GM23338 (cell line): ENCODE data around the gene OR52E2. TPM values are rescaled to one million over a fixed set of nuclear protein-coding genes. Genes with fewer than 3 reads are reported as not detected.

Experiments used
- ATAC-seq: fragments of 200-7000 bp; cut with Tn5 transposase; 3 replicates; pipeline ENCODE4 v1.9.1; 2020
- DNase-seq: peaks from one replicate; pipeline ENCODE4 v3.0.0-alpha.2; 2015; ENCODE audit warnings: low spot score
- H2AFZ ChIP-seq: fragments of 200-600 bp; sonication (generic); 2 replicates; pipeline ENCODE4 v1.8.0; 2016; ENCODE audit warnings: antibody characterized with exemption, mild to moderate bottlenecking, moderate library complexity
- H3F3A ChIP-seq: fragments of 200-600 bp; sonication (generic); replicated peaks from 2 replicates; pipeline ENCODE4 v1.8.0; 2017; ENCODE audit warnings: antibody characterized with exemption, mixed run types, low read depth
- H3K27ac ChIP-seq: fragments of 200-600 bp; sonication (generic); 2 replicates; pipeline ENCODE4 v1.6.1; 2016; ENCODE audit warnings: low read depth
- H3K27me3 ChIP-seq: fragments of 200-600 bp; sonication (generic); 2 replicates; pipeline ENCODE4 v1.8.0; 2016; ENCODE audit warnings: mild to moderate bottlenecking, mixed run types, moderate library complexity; ENCODE audit not compliant: insufficient read depth
- H3K36me3 ChIP-seq: fragments of 200-600 bp; sonication (generic); 2 replicates; pipeline ENCODE4 v1.8.0; 2016; ENCODE audit warnings: mild to moderate bottlenecking; ENCODE audit not compliant: insufficient read depth
- H3K4me1 ChIP-seq: fragments of 200-600 bp; sonication (generic); 2 replicates; pipeline ENCODE4 v1.8.0; 2016; ENCODE audit warnings: mild to moderate bottlenecking, moderate library complexity; ENCODE audit not compliant: insufficient read depth
- H3K4me2 ChIP-seq: fragments of 200-600 bp; sonication (generic); 2 replicates; pipeline ENCODE4 v1.7.1; 2017; ENCODE audit warnings: mixed run types
- H3K4me3 ChIP-seq: fragments of 200-600 bp; sonication (generic); 2 replicates; pipeline ENCODE4 v1.6.1; 2016; ENCODE audit warnings: mixed run types
- H3K79me2 ChIP-seq: fragments of 200-600 bp; sonication (generic); replicated peaks from 2 replicates; pipeline ENCODE4 v1.8.0; 2017; ENCODE audit warnings: mild to moderate bottlenecking; ENCODE audit not compliant: insufficient read depth
- H3K9me2 ChIP-seq: fragments of 200-600 bp; sonication (generic); 2 replicates; pipeline ENCODE4 v1.8.0; 2017; ENCODE audit not compliant: insufficient read depth
- H4K20me1 ChIP-seq: fragments of 200-600 bp; sonication (generic); replicated peaks from 2 replicates; pipeline ENCODE4 v1.8.0; 2017; ENCODE audit warnings: mild to moderate bottlenecking; ENCODE audit not compliant: insufficient read depth
- H3K27ac Mint-ChIP-seq: 2 replicates; pipeline ENCODE4 v1.8.0; 2020; ENCODE audit warnings: inconsistent platforms, mild to moderate bottlenecking, moderate library complexity, mixed read lengths
- H3K27me3 Mint-ChIP-seq: 3 replicates; pipeline ENCODE4 v1.8.0; 2022; ENCODE audit warnings: low read depth, mild to moderate bottlenecking, moderate library complexity, mixed read lengths, inconsistent platforms; ENCODE audit not compliant: insufficient read depth, poor library complexity
- H3K36me3 Mint-ChIP-seq: 3 replicates; pipeline ENCODE4 v1.8.0; 2021; ENCODE audit warnings: low read depth, mild to moderate bottlenecking, inconsistent platforms, moderate library complexity, mixed read lengths
- H3K4me1 Mint-ChIP-seq: 3 replicates; pipeline ENCODE4 v1.8.0; 2020; ENCODE audit warnings: mild to moderate bottlenecking, inconsistent platforms, mixed read lengths
- H3K4me3 Mint-ChIP-seq: 3 replicates; pipeline ENCODE4 v1.8.0; 2021; ENCODE audit warnings: moderate library complexity, mild to moderate bottlenecking, inconsistent platforms, mixed read lengths
- H3K9me3 Mint-ChIP-seq: 3 replicates; pipeline ENCODE4 v1.8.0; 2020; ENCODE audit warnings: moderate library complexity, mild to moderate bottlenecking, inconsistent platforms, mixed read lengths
- NANOG ChIP-seq: IDR thresholded peaks from 2 replicates; pipeline ENCODE4 v1.6.1; 2016; ENCODE audit warnings: antibody characterized with exemption, borderline replicate concordance
- POLR2AphosphoS5 ChIP-seq: IDR thresholded peaks from 2 replicates; pipeline ENCODE4 v1.6.1; 2016; ENCODE audit warnings: antibody characterized with exemption, low read depth
- ZNF114 ChIP-seq: fragments of 250-450 bp; sonication (Bioruptor Pico); IDR thresholded peaks from 2 replicates; pipeline ENCODE4 v1.5.0; 2020; ENCODE audit warnings: mild to moderate bottlenecking, moderate library complexity
- ZNF331 ChIP-seq: fragments of 250-450 bp; sonication (Bioruptor Pico); IDR thresholded peaks from 2 replicates; pipeline ENCODE4 v1.5.0; 2020; ENCODE audit warnings: low read depth, mild to moderate bottlenecking, moderate library complexity
- ZNF462 ChIP-seq: fragments of 250-450 bp; sonication (Bioruptor Pico); IDR thresholded peaks from 2 replicates; pipeline ENCODE4 v1.5.0; 2020; ENCODE audit warnings: mild to moderate bottlenecking, moderate library complexity
- polyA plus RNA-seq: library from polyadenylated mRNA; unstranded; fragments of >200 nt; fragmentation: Nextera tagmentation; extraction: Ambion mirVana; gene quantifications from 2 replicates; pipeline ENCODE4 v1.2.1, GENCODE V29; 2016
- total RNA-seq: library from RNA; depleted of rRNA; stranded (reverse); fragments of >200 nt; shearing (Covaris generic); gene quantifications from 2 replicates; pipeline ENCODE4 v1.2.3, GENCODE V29; 2014

OR52E2 gene
- total and polyA plus RNA-seq, 2 experiments from 2014 or later: not detected

- TF ChIP-seq ZNF462 (CRISPR knock-in tag) (no peak), ZNF114 (CRISPR knock-in tag) (no peak), ZNF331 (no peak), POLR2AphosphoS5 (no peak)
These were observed 42.8 kb upstream of the OR52E2 start (continued) for GRCh38 chr11:5102246-5102645.

GRCh38 chr11:5096011-5096410, 36.6 kb upstream of the OR52E2 start:
- Histone ChIP-seq H2AFZ (no peak overlapping the region), H3K27me3 (no peaks in the 10 kb centered on the region), H3K27ac (no peak overlapping the region), H3F3A (no peaks in the 10 kb centered on the region), H3K79me2 (no peaks in the 10 kb centered on the region), H3K4me3 (no peak overlapping the region), H4K20me1 (no peaks in the 10 kb centered on the region), H3K9me2 (no peaks in the 10 kb centered on the region), H3K4me2 (no peak overlapping the region), H3K4me1 (no peaks in the 10 kb centered on the region), H3K36me3 (no peaks in the 10 kb centered on the region)
- no peak overlapping the region for H3K4me3 Mint-ChIP-seq
- no peaks in the 10 kb centered on the region for H3K9me3 Mint-ChIP-seq
- H3K36me3 Mint-ChIP-seq: no peaks in the 10 kb centered on the region
- no peaks in the 10 kb centered on the region for H3K27me3 Mint-ChIP-seq
- no peak for TF ChIP-seq NANOG
- H3K4me1 Mint-ChIP-seq: no peaks in the 10 kb centered on the region
- DNase-seq (no peak), ATAC-seq (no peak)
- no peak overlapping the region for H3K27ac Mint-ChIP-seq
